ENCODE data around the gene MYO18A.
"Not testable (repeated sequence)": the region's sequence is repeated elsewhere in the genome, so short reads cannot be mapped to it uniquely, and the experiment has no call there.

MYO18A gene, protein sequence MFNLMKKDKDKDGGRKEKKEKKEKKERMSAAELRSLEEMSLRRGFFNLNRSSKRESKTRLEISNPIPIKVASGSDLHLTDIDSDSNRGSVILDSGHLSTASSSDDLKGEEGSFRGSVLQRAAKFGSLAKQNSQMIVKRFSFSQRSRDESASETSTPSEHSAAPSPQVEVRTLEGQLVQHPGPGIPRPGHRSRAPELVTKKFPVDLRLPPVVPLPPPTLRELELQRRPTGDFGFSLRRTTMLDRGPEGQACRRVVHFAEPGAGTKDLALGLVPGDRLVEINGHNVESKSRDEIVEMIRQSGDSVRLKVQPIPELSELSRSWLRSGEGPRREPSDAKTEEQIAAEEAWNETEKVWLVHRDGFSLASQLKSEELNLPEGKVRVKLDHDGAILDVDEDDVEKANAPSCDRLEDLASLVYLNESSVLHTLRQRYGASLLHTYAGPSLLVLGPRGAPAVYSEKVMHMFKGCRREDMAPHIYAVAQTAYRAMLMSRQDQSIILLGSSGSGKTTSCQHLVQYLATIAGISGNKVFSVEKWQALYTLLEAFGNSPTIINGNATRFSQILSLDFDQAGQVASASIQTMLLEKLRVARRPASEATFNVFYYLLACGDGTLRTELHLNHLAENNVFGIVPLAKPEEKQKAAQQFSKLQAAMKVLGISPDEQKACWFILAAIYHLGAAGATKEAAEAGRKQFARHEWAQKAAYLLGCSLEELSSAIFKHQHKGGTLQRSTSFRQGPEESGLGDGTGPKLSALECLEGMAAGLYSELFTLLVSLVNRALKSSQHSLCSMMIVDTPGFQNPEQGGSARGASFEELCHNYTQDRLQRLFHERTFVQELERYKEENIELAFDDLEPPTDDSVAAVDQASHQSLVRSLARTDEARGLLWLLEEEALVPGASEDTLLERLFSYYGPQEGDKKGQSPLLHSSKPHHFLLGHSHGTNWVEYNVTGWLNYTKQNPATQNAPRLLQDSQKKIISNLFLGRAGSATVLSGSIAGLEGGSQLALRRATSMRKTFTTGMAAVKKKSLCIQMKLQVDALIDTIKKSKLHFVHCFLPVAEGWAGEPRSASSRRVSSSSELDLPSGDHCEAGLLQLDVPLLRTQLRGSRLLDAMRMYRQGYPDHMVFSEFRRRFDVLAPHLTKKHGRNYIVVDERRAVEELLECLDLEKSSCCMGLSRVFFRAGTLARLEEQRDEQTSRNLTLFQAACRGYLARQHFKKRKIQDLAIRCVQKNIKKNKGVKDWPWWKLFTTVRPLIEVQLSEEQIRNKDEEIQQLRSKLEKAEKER (N-terminal part only)
- total RNA-seq = 169 to 192 reads per million in 2 donors

DNA sequence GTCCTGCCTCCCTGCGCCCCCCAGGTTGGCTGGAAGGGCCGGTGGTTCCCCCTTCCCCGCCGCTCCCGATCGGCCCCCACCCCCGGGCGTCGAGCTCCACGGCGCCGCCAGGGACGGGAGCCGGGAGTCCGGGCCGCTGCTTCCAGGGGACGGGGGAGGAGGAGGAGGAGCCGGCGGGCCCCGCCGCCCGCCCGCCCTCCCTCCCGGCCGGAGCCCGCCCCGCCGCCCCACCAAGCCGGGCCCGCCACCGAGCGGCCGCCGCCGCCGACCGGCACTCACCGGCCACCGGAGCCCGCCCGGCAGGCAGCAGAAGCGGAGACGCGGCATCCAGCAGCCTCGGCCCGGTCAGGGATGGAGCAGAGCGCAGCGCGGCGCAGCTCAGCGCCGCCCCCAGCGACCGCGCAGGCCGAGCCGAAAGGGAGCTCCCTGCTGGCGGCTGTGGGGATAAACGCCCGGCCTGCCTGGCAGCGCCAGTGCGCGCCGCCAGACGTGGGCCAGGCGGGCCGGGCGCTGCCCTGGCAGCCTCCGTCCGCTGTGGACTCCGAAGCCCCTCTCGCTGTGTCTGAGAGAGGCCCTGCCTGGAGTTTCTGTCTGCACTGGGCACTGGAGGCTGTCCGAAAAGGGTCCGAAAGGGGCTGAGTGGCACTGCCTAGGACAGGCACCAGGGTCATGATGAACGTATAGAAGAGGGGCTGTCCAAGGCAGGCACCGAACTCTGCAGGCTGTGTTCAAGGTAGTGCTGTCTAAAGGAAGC lies at the start of gene MYO18A:
TSS of gene MYO18A (minus strand) at position 365 of the 754 bp plus-strand sequence. CDS start 13,458 bp downstream, outside the sequence.
- peak; percentile 60 for DNase-seq

DNA sequence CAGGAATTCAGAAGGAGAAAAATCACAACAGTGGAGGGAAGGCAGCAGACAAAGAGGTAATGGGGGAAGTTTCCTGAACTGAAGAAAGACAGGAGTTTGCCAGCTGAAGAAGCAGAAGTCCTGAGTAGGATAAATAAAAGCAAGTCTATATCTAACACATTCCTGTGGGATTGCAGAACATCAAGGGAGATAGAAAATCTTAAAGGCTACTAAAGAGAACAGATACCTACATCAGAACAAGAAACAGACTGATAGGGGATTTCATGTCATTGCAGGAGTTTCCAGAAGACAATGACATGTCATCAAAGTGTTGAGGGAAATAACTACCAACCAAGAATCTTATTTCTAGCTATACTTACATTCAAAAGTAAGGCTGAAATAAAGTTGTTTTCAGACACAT lies 45.2 kb upstream of the MYO18A start:
- no peak for DNase-seq

DNA sequence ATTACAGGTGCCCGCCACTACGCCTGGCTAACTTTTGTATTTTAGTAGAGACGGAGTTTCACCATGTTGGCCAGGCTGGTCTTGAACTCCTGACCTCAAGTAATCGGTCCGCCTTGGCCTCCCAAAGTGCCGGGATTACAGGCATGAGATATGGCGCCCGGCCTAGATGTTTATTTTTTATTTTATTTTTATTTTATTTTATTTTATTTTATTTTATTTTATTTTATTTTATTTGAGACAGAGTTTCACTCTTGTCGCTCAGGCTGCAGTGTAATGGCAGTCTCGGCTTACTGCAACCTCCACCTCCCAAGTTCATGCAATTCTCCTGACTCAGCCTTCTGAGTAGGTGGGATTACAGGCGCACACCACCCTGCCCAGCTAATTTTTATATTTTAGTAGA lies 41.1 kb upstream of the MYO18A start:
- DNase-seq = not testable (repeated sequence)

DNA sequence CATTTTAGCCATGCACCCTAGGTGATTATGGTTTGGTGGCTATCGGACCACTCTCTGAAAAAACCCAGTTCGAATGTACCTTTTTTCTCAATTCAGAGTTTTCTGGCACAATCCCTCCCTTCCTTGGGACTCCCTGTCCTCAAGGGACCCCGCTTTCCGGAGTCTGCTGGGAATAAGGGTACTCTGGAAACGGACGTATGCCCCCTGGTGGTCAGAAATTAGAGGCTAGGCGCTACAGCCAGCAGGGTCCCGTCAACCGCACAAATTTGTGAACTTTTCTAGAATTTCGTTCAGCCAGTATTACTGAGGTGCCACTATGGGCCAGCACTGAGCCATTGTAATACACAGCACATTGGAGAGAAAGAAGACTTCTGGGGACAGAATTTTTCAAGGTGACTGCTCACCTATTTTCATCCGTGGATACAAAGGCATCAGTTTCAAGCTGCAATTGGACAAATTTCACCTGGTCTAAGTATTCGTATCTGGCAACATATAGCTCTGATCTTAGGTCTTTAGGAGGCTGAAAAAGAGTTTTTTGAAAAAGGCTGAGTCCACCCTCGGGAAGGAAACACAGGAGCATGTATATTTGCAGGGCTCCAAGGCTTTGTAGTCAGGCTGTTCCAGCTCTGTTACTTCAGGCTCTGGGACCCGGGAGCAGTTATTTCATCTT lies 39.3 kb upstream of the MYO18A start:
- DNase-seq = no peak

DNA sequence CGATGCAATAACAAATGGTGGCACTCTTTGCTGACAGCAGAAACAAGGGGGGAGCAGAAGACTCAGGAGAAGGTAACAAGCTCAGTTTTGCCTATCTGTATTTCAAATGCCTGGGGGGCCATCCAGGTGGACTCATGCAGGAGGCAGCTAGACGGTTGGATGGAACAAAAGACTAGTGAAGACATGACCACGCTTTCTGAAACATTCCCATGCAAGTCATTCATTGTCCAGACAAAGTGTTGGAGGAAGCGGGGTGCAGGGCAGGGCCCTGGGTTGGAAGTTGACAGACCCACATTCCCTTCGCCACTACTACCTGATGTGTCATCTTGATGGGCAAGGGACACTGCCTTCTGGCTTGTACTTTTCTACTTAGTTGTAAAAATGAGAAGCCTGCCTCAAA lies 36.7 kb upstream of the MYO18A start:
- DNase-seq = no peak

DNA sequence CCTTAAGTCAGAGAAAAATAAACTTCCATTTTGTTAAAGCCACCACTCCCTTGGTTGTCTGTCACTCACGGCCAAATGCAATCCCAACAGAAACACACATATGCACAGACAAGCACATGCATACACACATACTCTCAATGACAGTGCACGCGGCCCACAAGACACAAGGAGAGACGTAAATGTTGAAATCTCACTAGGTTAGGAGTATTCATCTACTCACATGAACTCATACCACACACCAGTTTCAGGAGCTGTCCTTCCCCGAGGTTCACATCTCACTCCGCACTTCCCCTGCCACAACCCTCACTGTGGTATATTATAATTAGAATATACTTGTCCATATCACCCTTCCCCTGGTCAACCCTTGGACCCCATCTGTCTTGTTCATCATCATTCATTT lies 36.0 kb upstream of the MYO18A start:
- DNase-seq = no peak

DNA sequence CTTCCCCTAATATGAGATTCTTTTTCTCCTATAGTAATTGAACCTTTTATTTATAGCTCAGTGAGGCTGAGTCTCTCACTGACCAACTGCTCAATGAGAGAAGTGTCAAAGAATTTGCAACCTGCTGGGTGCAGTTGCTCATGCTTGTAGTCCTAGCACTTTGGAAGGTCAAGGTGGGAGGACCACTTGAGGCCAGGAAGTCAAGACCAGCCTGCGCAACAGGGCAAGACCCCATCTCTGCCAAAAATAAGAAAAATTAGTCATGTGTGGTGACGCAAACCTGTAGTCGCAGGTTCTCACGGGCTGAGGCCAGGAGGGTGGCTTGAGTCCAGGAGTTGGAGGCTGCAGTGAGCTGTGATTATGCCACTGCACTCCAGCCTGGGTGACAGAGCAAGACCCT lies 35.5 kb upstream of the MYO18A start:
- no peak for DNase-seq

DNA sequence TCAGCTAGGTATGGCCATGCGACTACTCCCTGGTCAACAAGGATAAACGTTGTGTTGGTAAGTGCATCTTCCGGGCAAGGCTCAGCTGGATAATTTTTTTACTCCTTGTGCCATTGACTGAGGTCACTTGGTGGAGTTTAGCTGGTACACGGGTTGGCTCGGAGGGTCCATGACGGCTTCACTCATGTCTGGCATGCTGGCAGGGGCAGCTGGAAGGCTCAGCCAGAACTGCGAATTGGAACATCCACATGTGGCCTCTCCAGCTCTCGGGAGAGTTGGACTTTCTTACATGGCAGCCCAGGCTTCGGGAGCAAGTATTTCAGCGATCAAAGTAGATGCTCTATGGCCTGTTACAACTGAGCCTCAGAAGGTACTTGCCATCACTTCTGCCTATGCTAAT lies 35.0 kb upstream of the MYO18A start:
- DNase-seq = no peak

DNA sequence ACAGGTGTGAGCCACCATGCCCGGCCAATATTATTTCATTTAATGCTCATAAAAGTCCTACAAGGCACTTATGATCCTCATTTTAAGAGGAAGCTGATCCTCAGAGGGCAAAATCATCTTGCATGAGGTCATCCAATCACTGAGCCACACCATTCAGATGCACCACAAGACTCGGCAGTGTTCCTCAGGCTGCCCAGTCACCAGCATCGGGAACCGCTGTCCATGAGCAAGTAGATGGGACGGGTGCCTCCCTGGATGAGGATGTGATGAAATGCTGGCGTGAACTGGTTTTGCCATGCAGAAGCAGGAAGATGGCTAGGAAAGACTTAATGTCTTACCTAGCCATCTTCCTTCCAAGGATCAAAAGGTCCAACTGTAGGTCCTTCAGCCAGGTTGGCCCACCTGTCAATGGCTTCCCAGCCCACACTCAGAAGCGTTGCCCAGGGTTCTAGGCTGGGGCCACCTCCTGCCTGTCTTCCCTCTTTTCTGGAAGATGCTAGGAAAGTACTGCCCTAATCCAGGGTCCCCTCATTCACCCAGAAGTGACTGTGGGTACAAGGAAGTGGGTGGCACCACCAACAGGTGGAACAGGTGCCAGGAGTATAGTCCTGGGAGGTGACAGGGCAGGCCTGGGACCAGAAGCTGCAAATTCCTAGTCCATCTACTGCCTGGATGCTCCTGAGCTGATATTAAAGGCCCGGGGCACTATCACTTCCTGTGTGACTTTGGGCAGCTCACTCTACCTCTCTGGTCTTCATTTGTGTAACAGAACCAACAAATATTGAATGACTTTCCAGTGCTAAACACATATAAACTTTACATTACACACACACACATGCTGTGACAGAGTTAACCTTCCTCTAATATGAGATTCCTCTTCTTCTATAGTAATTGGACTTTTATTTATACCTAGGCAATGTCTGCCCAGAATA lies 34.3 kb upstream of the MYO18A start:
- no peak for DNase-seq

DNA sequence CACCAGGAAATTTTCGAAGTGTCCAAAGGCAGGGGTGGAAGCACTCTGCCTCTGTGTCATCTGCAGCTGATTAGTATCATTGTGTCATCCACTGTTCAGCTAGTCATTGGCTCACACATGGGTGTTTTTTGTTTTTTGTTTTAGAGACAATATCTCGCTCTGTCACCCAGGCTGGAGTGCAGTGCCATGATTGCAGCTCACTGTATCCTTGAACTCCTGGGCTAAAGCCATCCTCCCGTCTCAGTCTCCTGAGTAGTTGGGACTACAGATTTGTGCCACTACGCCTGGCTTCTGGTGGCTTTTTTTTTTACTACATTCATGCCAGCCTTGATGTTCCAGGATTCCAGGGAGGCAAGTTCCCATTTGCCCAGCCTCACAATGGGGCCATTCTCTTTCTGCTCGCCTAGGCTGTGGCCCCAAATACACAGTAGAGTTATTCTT lies 32.5 kb upstream of the MYO18A start:
- DNase-seq = no peak

DNA sequence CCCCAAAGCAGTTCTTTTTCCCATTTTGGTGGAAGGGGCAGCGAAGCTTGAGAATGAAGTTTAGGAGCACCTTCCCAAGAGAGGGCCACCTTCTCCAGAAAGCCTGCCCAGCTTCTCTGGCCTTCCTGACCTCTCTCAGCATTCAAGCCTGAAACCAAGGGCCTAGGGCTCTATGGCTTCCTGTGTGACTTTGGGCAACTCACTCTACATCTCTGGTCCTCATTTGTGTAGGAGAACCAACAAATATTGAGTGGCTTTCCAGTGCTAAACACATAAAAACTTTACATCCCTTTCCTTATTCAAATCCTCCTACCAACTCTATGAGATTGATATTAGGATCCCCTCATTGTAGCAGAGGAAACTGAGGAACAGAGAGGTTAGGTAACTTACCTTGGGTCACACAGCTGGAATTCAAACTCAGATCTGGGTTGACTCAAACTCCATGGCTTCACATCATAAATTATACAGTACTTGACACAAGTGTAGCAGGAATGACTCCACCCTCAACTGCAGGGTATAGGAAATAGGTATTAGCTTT lies 32.0 kb upstream of the MYO18A start:
- DNase-seq = no peak

DNA sequence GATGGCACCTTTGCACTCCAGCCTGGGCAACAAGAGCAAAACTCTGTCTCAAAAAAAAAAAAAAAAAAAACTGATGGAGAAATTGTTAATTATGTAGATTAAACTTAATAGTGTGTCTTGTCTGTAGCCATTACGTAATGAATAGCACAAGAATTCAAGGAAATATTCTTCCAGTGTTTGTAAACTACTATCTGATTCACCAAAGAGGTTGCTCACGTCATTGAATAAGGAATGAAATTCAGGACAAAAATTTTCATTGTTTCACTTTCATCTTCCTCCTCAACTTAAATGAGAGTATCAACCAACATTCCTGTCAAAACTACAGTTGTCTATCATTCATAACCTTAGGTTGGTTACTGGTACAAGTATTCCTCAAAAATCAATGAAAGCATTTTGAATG lies 30.7 kb upstream of the MYO18A start:
- DNase-seq = no peak

DNA sequence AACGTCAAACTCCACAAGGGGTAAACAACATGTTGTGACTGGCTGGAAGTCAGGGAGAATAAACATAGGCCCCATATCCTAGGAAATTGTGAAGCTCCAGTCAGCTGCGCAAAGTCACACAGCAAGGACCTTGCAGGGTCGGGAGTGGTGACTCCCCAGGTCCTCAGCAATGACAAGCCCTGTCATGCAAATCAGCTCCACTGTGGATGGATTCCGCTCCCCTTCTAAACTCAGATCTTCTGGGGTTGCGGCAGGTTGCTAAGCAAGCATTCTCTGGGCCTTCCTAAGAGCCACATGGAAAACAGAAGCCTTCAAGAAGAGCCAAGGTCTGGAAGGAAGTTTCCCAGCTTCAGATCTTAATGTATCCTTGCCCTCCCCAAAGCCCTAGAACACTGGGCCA lies 28.9 kb upstream of the MYO18A start:
- no peak for DNase-seq

DNA sequence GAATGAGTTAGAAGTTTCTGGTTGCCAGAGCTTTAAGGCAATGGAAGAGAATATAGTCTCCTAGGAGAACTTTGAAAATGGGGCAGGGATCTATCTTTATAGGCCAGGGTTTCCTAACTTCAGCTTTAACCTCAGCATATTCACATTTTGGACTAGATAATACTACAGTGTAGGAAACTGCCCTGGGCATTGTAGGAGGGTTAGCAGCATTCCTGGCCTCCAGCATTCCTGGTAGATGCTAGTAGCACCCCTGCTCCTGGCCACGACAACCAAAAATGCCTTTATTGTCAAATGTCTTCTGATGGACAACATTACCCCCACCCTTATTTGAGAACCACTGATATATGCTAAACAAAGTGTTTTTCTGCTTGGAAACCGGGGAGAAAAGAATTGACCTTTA lies 27.8 kb upstream of the MYO18A start:
- no peak for DNase-seq

DNA sequence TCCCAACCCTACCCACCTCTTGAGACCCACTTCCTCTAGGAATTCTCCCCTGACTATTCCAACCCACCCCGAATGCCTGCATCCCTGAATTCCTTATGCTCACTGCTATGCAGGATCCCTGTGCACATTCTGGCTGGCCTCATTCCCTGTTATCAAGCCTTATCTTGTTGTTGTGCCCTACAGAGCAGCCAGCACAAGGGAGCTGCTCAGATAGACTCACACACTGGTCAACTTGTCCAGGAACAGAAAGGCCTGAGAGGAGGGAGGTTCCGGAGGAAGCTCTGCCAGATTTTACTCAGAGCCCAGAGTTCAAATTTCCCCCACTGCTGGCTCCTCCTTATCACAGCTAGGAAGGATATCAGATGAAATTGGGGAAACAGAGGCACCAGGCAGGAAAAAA lies 24.8 kb upstream of the MYO18A start:
- DNase-seq = no peak

DNA sequence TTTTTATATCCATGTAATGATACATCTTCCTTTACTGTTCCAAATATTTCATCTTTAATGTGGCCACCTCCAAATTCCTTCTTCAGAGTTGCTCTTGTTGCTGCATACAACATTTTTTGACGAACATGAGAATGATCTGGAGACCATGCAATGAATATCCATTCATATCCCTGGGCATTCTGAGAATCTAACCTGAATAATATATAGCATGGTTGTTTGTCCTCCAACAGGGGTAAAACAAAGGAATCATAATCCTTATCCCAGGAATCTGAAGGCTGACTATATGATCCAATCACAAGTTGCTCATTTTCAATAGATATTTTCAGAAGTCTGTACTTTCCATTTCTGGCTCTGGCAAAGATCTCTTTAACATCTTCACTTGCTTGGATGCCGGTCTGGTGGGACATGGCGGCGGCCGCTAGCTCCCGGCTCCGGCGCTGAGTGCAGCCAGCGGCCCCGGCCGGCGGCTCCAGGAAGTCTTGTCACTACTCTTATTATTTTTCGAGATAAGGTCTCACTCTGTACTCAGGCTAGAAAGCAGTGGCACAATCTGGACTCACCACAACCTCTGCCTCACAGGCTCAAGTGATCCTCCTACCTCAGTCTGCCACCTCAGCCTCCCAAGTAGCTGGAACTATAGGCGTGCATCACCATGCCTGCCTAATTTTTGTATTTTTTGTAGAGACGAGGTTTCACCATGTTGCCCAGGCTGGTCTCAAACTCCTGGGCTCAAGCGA lies 24.0 kb upstream of the MYO18A start:
- not testable (repeated sequence) for DNase-seq

DNA sequence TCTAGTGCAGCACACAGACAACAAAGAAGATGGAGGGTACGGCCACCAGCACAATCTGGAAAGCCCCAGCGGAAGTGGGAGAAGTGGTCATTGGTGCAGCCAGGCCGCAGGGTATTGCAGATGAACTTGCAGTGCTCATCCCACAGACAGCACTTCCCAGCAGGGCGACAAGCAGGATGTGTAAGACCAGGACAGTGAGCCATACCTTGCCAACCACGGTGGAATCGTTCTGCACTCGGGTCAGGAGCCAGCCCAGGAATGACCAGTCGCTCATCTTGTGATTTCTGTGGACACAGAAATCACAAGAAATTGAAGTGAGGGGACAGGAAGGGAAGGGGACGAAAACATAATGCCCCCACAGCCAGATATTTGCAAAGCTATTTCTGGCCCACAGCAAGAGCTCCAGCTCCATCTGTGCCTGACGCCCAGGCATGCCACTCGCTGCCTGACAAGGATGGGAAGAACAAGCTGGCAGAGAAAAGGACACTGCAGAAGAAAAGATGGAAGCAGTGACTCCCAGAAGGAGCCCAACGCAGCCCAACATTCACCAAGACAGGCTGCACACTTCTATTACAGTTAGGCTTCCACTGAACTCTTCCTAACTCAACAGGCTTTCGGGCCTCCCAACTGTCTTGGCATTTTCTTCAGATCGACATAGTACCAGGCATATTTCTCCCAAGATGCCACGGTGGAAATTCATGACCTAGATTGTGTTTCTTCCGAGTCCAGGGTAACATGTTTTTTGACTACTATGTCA lies 17.5 kb upstream of the MYO18A start:
- no peak for DNase-seq

DNA sequence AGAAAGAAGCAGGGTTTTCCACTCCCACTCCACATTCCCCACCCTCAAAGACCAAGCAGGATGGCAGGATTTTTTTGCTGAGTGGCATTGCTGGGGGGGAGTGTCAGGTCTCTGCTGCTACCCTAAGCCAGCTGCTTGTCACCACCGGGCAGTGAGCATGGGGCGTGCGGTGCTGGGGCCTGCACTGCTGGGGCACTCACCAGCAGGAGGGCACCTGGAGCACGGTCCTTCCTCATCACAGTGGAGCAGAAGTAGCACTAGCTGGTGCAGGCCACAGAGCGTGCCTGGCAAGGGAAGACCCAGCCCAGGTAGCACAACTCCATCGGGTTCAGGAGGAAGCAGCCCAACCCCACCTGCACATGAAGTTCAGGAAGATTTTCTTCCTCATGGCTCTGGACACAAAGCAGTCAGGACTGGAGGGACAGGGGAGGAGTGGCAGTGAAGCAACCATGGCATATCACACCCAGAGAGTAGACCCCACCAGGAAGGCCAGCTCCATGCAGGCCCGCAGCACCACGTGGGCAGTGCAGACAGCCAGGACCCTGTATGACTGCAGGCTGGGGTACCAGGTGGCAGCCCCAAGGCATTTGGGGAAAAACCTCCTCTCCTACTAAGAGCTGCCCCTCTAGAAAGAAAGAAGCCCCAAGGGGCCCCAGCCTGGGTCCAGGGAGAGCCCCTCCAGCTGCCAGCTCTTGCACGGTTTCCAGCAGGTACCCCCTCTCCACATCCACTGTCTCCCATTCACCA lies 16.7 kb upstream of the MYO18A start:
- DNase-seq = no peak

All from activated gamma-delta T cell (primary cell).